Ectodermal cell (in vitro differentiated cells): ENCODE measurements around the gene CCNI.
A peak's percentile ranks its signal among the peaks of the same experiment; 100 is the strongest.

Source experiments
- H3K27ac ChIP-seq: 2 replicates; pipeline ENCODE4 v1.7.0; 2013; ENCODE audit warnings: mild to moderate bottlenecking, low read depth, low read length; ENCODE audit not compliant: insufficient read depth, poor library complexity, severe bottlenecking
- H3K27me3 ChIP-seq: 2 replicates; pipeline ENCODE4 v1.7.0; 2013; ENCODE audit warnings: mild to moderate bottlenecking, low read length; ENCODE audit not compliant: insufficient read depth, control insufficient read depth, poor library complexity, severe bottlenecking
- H3K36me3 ChIP-seq: one replicate; pipeline ENCODE4 v1.7.0; 2013; ENCODE audit warnings: low read length; ENCODE audit not compliant: control insufficient read depth, insufficient read depth
- H3K4me1 ChIP-seq: one replicate; pipeline ENCODE4 v1.7.0; 2013; ENCODE audit warnings: low read length; ENCODE audit not compliant: control insufficient read depth, insufficient read depth
- H3K4me3 ChIP-seq: 2 replicates; pipeline ENCODE4 v1.7.0; 2013; ENCODE audit warnings: low read depth, low read length, control low read depth; ENCODE audit not compliant: insufficient read depth
- H3K9me3 ChIP-seq: 2 replicates; pipeline ENCODE4 v1.7.0; 2013; ENCODE audit warnings: mild to moderate bottlenecking, low read length, moderate library complexity; ENCODE audit not compliant: control insufficient read depth
- WGBS, 2 experiments: methylation state at CpG; one replicate each; pipeline ENCODE4 v1.1.7; 2013; ENCODE audit warnings: missing lambda C conversion rate in 2 of 2; 5-methylcytosine and 5-hydroxymethylcytosine counted together

The CCNI gene

DNA sequence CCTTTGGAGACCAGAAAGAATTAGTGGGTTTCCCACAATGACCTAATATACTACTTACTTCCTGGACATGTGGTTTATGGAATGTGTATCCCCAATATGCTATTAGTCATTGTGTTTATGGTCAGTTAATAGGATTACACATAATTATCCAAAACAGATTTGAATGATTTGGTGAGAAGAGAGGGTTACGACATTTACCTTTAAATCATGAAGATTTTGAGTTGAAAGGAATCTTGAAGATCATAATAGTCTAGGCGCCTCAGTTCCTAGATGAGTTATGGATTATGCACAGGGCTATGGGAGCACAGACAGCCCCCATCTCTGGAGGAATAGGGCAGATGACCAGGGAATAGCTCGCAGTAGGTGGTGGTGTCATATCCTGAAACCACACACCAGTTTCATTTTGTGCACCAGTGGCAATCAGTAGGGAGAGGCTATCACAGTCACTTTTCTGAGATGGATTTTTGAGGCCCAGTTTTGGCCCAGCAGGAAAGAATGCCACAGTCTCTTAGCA lies 64.9 kb downstream of the CCNI start:
- Histone ChIP-seq H3K4me3 (no peak overlapping the region), H3K27me3 (no peaks in the 10 kb centered on the region), H3K36me3 (peaks cover 31% of the 10 kb centered on the region), H3K27ac (no peak overlapping the region), H3K9me3 (no peaks in the 10 kb centered on the region), H3K4me1 (peaks cover 14% of the 10 kb centered on the region)
- WGBS, 2 experiments, result 98% methylated on average over 3 of the region's 3 CpGs

- Histone ChIP-seq H3K27me3 (no peaks in the 10 kb centered on the region), H3K9me3 (no peaks in the 10 kb centered on the region), H3K27ac (no peak overlapping the region), H3K4me1 (peaks cover 14% of the 10 kb centered on the region), H3K36me3 (peaks cover 19% of the 10 kb centered on the region), H3K4me3 (no peak overlapping the region)
Observed at GRCh38 chr4:77009511-77010115, 66.2 kb downstream of the CCNI start.

DNA sequence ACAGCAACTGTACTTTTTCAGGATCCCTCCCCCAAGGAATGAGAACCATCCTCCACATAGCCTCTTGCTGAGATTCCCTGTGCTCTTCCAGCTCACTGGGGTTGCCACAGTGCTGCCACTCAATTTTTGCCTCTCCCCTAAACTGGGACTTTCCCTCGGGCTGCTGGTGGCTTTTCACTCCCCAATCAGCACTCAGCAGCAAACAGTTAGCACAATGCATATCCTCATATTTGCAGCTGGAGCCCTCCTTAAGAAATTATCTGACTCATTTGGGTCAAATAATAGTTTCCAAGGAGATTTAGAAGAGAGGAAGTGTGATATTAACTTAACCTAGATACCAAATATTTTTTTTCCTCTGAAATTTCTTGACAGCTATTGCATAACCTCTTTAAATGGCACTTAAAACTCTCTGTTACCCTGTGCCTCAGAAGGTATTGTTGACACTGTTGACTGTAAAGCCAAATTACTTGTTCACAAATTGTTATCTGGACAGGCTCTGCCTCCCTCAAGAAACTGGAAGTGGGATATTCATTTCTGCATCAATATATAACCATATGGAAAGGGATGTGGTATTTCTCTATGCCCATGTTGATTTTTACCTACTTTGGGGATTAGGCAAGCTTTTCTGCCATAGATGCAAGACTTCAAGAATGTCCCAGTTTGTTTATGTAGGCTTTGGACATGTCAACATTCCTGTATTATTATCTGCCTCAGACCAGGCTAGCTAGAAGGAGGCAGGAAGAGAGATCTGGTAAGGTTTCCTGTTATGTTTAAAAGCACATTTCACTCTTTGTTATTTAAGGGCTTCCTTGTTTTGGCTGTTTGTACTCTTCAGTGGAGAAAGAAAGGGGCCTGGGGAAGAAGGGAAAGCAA lies 68.2 kb downstream of the CCNI start:
- Histone ChIP-seq H3K4me3 (no peak overlapping the region), H3K27me3 (no peaks in the 10 kb centered on the region), H3K4me1 (peaks cover 19% of the 10 kb centered on the region), H3K9me3 (no peaks in the 10 kb centered on the region), H3K36me3 (peaks cover 6% of the 10 kb centered on the region), H3K27ac (peak overlapping the region; percentile 38)
- 11 to 31% methylated on average over 1 of the region's 1 CpG for WGBS, 2 experiments

DNA sequence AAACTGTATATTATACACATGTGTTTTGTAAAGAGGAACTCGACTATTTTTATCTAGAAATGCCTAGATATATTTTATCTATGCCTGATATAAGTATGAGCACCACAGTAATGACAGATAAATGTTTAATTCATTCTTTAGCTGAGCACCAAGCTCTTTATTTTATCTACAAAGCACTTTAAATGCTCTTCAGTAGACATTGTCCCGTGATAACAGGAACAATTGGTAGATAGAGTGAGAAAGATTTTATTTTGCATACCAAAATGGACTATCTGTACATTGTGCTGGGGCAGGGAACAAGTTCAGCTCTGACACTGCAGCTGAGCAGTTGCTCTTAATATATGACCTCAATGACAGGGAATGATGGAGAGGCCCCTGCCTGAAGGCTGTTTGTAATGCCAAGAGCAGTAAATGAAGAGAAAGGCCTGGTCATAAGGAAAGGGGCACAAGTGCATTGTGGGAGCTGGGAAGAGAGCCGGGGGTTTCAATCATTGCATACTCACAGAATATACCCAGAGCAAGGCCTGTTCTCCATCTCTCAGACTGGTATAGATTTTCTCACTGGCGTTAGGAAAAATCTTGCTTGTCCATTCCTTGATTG lies 68.9 kb downstream of the CCNI start:
- 86 to 93% methylated on average over 3 of the region's 4 CpGs for WGBS, 2 experiments

GRCh38 chr4:77003400-77003799 lies 72.4 kb downstream of the CCNI start:
- Histone ChIP-seq H3K27me3 (no peaks in the 10 kb centered on the region), H3K27ac (no peak overlapping the region), H3K9me3 (no peaks in the 10 kb centered on the region), H3K4me1 (peaks cover 25% of the 10 kb centered on the region), H3K4me3 (no peak overlapping the region), H3K36me3 (peaks cover 5% of the 10 kb centered on the region)

More for the DNA sequence above, 68.9 kb downstream of the CCNI start:
- Histone ChIP-seq H3K9me3 (no peaks in the 10 kb centered on the region), H3K27ac (peak overlapping the region; percentile 38), H3K4me3 (no peak overlapping the region), H3K36me3 (peaks cover 5% of the 10 kb centered on the region), H3K27me3 (no peaks in the 10 kb centered on the region), H3K4me1 (peaks cover 22% of the 10 kb centered on the region)

- H3K9me3 ChIP-seq, result no peaks in the 10 kb centered on the region
- H3K27me3 ChIP-seq, result no peaks in the 10 kb centered on the region
- peaks cover 19% of the 10 kb centered on the region for H3K4me1 ChIP-seq
- no peak overlapping the region for H3K4me3 ChIP-seq
- no peak overlapping the region for H3K27ac ChIP-seq
- H3K36me3 ChIP-seq, result peaks cover 8% of the 10 kb centered on the region
- WGBS, 2 experiments, result 68 to 73% methylated on average over 4 to 5 of the region's 5 CpGs
Observed at GRCh38 chr4:77002321-77003107, 73.3 kb downstream of the CCNI start.

DNA sequence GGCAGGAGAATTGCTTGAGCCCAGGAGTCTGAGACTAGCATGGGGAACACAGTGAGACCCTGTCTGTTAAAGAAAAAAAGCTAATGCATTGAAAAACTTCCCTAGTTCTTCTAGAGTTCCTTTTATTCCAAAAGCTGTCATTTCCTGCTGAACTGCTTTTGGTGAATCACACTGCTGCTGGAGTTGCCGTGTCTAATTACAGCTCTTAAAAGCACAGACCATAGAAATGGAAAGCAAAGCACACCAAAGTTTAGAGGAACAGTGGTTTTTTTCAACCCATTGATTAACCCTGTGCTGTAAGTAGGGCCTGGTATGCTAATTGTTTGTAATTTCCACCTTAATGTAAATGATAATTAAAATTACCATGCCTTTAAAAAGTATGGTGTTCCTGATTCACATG lies 73.9 kb downstream of the CCNI start:
- H3K4me3 ChIP-seq, result no peak overlapping the region
- H3K27me3 ChIP-seq, result no peaks in the 10 kb centered on the region
- peaks cover 16% of the 10 kb centered on the region for H3K4me1 ChIP-seq
- no peaks in the 10 kb centered on the region for H3K9me3 ChIP-seq
- H3K27ac ChIP-seq, result peak overlapping the region; percentile 18
- peaks cover 8% of the 10 kb centered on the region for H3K36me3 ChIP-seq
- 9 to 13% methylated on average over 1 of the region's 1 CpG for WGBS, 2 experiments

GRCh38 chr4:76998251-76998901 lies 77.4 kb downstream of the CCNI start:
- no peak overlapping the region for H3K27ac ChIP-seq
- 79 to 86% methylated on average over 8 of the region's 8 CpGs for WGBS, 2 experiments
- H3K9me3 ChIP-seq, result no peaks in the 10 kb centered on the region
- H3K4me1 ChIP-seq, result peaks cover 19% of the 10 kb centered on the region
- H3K36me3 ChIP-seq, result peaks cover 8% of the 10 kb centered on the region
- no peak overlapping the region for H3K4me3 ChIP-seq
- no peaks in the 10 kb centered on the region for H3K27me3 ChIP-seq

DNA sequence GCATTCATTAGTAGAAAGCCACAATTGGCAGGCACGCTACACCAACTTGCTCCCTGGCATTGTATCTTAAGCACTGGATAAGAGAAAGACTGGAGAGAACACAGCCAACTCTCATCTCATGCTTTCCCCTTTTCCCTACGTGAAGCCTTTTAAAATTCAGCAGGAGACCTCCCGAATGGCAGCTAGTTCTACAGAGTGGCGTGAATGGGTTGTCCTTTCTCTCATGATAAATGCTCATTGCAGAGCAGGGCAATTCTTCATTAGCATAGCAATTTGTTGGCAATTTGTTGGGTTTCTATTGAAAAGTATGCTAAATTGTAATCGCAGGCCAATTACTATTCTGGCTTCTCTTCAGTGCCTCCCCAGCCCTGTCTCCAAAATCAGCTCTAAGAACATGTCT lies 78.3 kb downstream of the CCNI start:
- Histone ChIP-seq H3K4me3 (no peak overlapping the region), H3K36me3 (peaks cover 8% of the 10 kb centered on the region), H3K27me3 (no peaks in the 10 kb centered on the region), H3K9me3 (no peaks in the 10 kb centered on the region), H3K4me1 (peaks cover 14% of the 10 kb centered on the region), H3K27ac (peak overlapping the region; percentile 30)
- WGBS, 2 experiments, result 40 to 44% methylated on average over 5 of the region's 5 CpGs
